SK-N-SH treated with all-trans-retinoic acid at 6 μM for 48 hours (cell line): ENCODE measurements around the gene HDAC10.

Source experiments
- ARNTL ChIP-seq: fragments of 450-650 bp; formaldehyde crosslinking; IDR thresholded peaks from 2 replicates; pipeline ENCODE4 v1.5.0; 2020; ENCODE audit warnings: low read depth, mild to moderate bottlenecking, moderate library complexity, borderline replicate concordance
- BACH2 ChIP-seq: fragments of 250-450 bp; sonication (Bioruptor Pico); IDR thresholded peaks from 2 replicates; pipeline ENCODE4 v1.9.0; 2021; ENCODE audit warnings: mild to moderate bottlenecking, borderline replicate concordance
- CREB5 ChIP-seq: fragments of 250-450 bp; sonication (Bioruptor Pico); IDR thresholded peaks from 2 replicates; pipeline ENCODE4 v1.5.1; 2020; ENCODE audit warnings: low read depth, mild to moderate bottlenecking, moderate library complexity
- GLIS3 ChIP-seq: fragments of 250-450 bp; sonication (Bioruptor Pico); IDR thresholded peaks from 2 replicates; pipeline ENCODE4 v1.5.0; 2020; ENCODE audit warnings: mild to moderate bottlenecking, moderate library complexity
- ISL1 ChIP-seq: fragments of 250-450 bp; sonication (Bioruptor Pico); IDR thresholded peaks from 2 replicates; pipeline ENCODE4 v2.1.2; 2022; ENCODE audit warnings: mild to moderate bottlenecking, moderate library complexity
- OSR1 ChIP-seq: fragments of 250-450 bp; sonication (Bioruptor Pico); IDR thresholded peaks from 2 replicates; pipeline ENCODE4 v1.8.0; 2022; ENCODE audit warnings: moderate library complexity, mild to moderate bottlenecking, inconsistent platforms
- PATZ1 ChIP-seq: fragments of 250-450 bp; sonication (Bioruptor Pico); IDR thresholded peaks from 2 replicates; pipeline ENCODE4 v1.8.0; 2020; ENCODE audit warnings: mild to moderate bottlenecking, moderate library complexity, borderline replicate concordance
- POU6F1 ChIP-seq: fragments of 250-450 bp; sonication (Bioruptor Pico); IDR thresholded peaks from 2 replicates; pipeline ENCODE4 v1.8.0; 2021; ENCODE audit warnings: low read depth, mild to moderate bottlenecking, moderate library complexity, borderline replicate concordance
- RARB ChIP-seq: fragments of 250-450 bp; sonication (Bioruptor Pico); IDR thresholded peaks from 2 replicates; pipeline ENCODE4 v1.8.0; 2021; ENCODE audit warnings: mild to moderate bottlenecking, moderate library complexity
- SNAI2 ChIP-seq: fragments of 250-450 bp; sonication (Bioruptor Pico); IDR thresholded peaks from 2 replicates; pipeline ENCODE4 v1.5.0; 2020; ENCODE audit warnings: mild to moderate bottlenecking, moderate library complexity
- TOX ChIP-seq: fragments of 250-450 bp; sonication (Bioruptor Pico); IDR thresholded peaks from 2 replicates; pipeline ENCODE4 v1.8.0; 2021; ENCODE audit warnings: mild to moderate bottlenecking, moderate library complexity, borderline replicate concordance
- ZFP3 ChIP-seq: fragments of 250-450 bp; sonication (Bioruptor Pico); IDR thresholded peaks from 2 replicates; pipeline ENCODE4 v1.5.0; 2020; ENCODE audit warnings: mild to moderate bottlenecking, moderate library complexity
- ZFP30 ChIP-seq: fragments of 450-650 bp; formaldehyde crosslinking; IDR thresholded peaks from 2 replicates; pipeline ENCODE4 v1.5.0; 2022; ENCODE audit warnings: mild to moderate bottlenecking, moderate library complexity
- ZNF8 ChIP-seq: fragments of 450-650 bp; formaldehyde crosslinking; IDR thresholded peaks from 2 replicates; pipeline ENCODE4 v1.5.0; 2020; ENCODE audit warnings: mild to moderate bottlenecking, moderate library complexity

- TF ChIP-seq RARB (no peak), ZFP30 (CRISPR knock-in tag) (no peak), ARNTL (CRISPR knock-in tag) (no peak), OSR1 (no peak), ISL1 (CRISPR knock-in tag) (no peak), PATZ1 (CRISPR knock-in tag) (no peak), CREB5 (CRISPR knock-in tag) (no peak), TOX (CRISPR knock-in tag) (no peak), BACH2 (CRISPR knock-in tag) (no peak), ZFP3 (no peak), ZNF8 (CRISPR knock-in tag) (no peak), POU6F1 (CRISPR knock-in tag) (no peak), GLIS3 (CRISPR knock-in tag) (no peak), SNAI2 (CRISPR knock-in tag) (no peak)
Measured at GRCh38 chr22:50219800-50220602, 31.1 kb downstream of the HDAC10 start.
